Astrocyte of the cerebellum (primary cell): ENCODE results near the gene MTG2.

Experiments
- DNase-seq: peaks from one replicate; pipeline ENCODE4 v3.0.0-alpha.2; 2011; ENCODE audit warnings: low read depth
- H3K4me3 ChIP-seq: 2 replicates; pipeline ENCODE4 v1.5.1; 2011; ENCODE audit warnings: mild to moderate bottlenecking, low read depth, low read length, moderate library complexity
- CTCF ChIP-seq: IDR thresholded peaks from 2 replicates; pipeline ENCODE4 v1.5.1; 2012; ENCODE audit warnings: low read length, low read depth, moderate library complexity, mild to moderate bottlenecking; ENCODE audit errors: missing control alignments
- in situ Hi-C: cut with HindIII; loops from 2 replicates; pipeline ENCODE4 v1.10.0; 2017; ENCODE audit warnings: low sequenced_read_pairs

MTG2 gene

GRCh38 chr20:62201173-62202082, 18.6 kb downstream of the MTG2 start:
- in situ Hi-C loops: no loop called here
- no peak for TF ChIP-seq CTCF
- DNase-seq: no peak
- H3K4me3 ChIP-seq: no peak overlapping the region

- TF ChIP-seq CTCF: no peak
- in situ Hi-C loops: no loop called here
- H3K4me3 ChIP-seq: no peak overlapping the region
- no peak for DNase-seq
Observed at GRCh38 chr20:62202083-62202395, 19.2 kb downstream of the MTG2 start.

- in situ Hi-C loops: no loop called here
- TF ChIP-seq CTCF: no peak
- H3K4me3 ChIP-seq: no peak overlapping the region
- DNase-seq: no peak
Observed at GRCh38 chr20:62202676-62203377, 20.0 kb downstream of the MTG2 start.

DNA sequence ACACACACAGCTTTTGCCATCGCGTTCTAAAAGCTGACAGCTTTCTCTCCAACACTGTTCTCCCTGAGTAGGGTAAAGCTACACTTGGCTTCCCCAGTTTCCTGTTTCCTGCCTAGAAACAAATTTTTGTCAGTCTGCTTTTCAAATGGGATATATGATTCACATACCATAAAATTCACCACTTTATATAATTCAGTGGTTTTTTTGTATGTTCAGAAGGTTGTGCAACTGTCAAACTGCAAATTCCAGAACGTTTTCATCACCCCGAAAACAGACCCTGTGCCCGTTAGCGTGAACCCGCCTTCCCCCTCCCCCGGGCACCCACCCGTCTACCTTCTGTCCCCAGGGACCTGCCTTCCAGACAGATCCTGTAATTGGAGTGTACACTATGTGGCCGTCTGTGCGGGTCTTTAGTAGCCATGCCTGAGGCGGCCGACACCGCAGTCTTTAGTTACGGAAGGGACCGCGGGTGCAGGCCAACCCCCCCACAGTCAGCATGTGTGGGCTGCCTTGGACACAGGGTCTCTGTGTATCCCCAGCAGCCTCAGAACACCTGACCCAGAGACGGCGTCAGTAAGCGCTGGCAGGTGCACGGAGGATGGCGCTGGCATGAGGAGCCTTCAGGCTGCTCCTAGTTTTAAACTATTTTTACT, 20.7 kb downstream of the MTG2 start:
- in situ Hi-C loops: no loop called here
- DNase-seq: no peak
- no peak for TF ChIP-seq CTCF
- no peak overlapping the region for H3K4me3 ChIP-seq

DNA sequence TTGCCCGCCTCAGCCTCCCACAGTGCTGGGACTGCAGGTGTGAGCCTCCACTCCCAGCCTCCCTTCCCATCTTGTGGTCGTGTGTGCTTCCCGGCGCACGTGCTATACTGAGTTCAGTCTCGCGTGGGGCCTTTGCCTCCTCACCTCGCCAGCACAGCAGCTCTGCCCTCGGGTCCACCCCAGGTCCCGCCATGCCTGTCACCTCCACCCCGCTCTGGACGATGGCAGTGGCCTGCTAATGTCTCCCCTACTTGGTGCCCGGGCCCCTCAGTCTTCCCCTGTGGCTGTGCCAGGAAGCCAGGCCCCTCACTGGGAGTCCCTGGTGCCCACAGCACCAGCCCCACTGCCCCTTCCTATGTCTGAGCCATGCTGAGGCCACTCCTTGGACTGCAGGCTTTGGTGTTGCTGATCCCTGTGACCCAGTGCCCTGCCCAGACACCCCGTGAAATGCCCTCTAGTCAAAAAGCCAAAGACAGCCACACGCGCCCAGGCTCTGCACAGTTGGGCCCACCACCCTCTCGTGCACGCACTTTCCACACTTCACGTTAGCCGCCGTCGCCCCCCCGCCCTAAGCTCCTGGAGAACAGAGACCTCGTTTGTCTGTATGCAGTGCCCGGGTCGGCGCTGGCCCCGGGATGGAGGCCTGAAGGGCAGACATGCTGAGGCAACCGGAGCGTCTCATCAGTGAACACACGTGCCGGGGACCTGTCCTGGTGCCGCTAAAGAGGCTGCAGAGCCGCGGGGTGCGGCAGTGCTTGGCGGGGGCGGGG, 23.0 kb downstream of the MTG2 start:
- no peak overlapping the region for H3K4me3 ChIP-seq
- in situ Hi-C loops: no loop called here
- TF ChIP-seq CTCF: no peak
- DNase-seq: no peak

DNA sequence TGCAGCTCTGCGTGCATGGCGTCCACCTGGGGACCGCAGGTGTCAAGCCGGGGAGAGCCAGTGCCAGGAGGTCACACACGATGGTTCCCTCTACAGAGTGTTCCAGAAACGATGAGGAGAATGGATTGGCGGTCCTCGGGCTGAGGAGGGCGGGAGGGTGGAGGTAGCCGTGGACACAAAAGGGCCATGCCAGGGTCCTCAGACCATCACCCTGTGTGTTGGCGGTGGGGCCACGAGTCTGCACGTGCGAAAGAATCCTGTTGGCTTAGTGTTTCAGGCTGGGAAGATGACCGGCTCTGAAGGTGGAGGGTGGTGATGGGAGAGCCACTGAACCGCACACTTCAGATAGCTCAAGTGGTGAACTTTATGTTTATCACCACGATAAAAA, 23.6 kb downstream of the MTG2 start:
- DNase-seq: no peak
- in situ Hi-C loops: no loop called here
- no peak for TF ChIP-seq CTCF
- no peak overlapping the region for H3K4me3 ChIP-seq
